B cell (primary cell): ENCODE results near the gene FERMT3. TPM values are rescaled to one million over a fixed set of nuclear protein-coding genes. Genes with fewer than 3 reads are reported as not detected.

Source experiments
- ATAC-seq: fragments of 200-7000 bp; cut with Tn5 transposase; one replicate; pipeline ENCODE4 v1.10.0; 2021; ENCODE audit warnings: low read depth, mild to moderate bottlenecking, moderate number of reproducible peaks, moderate library complexity
- CTCF ChIA-PET: fragments of 350-600 bp; sonication (Branson Sonifier 250); formaldehyde crosslinking; loops from one replicate; lab custom pipeline; 2021; ENCODE audit warnings: antibody characterized with exemption, inconsistent platforms; lab: Charles Lee
- POLR2A ChIA-PET: fragments of 350-600 bp; sonication (Branson Sonifier 250); formaldehyde crosslinking; loops from one replicate; lab custom pipeline; 2021; ENCODE audit warnings: antibody characterized with exemption; lab: Charles Lee
- DNase-seq: peaks from one replicate; pipeline ENCODE4 v3.0.0; 2013
- H2AFZ ChIP-seq: 2 replicates; pipeline ENCODE4 v1.6.1; 2012; ENCODE audit warnings: mild to moderate bottlenecking, low read depth, low read length; ENCODE audit not compliant: insufficient read depth, poor library complexity, severe bottlenecking
- H3K27ac ChIP-seq, 2 donors: 1 replicate in 1 of 2; 2 replicates in 1 of 2; pipeline ENCODE4 v1.5.1; 2012 to 2013; ENCODE audit warnings: low read length in 2 of 2, mild to moderate bottlenecking in 2 of 2, moderate library complexity in 1 of 2
- H3K27me3 ChIP-seq, 4 experiments: fragments of 200-600 bp in 1 of 4; sonication (generic) in 1 of 4; replicated peaks in 1 of 4; 1 replicate in 2 of 4; 2 replicates in 2 of 4; pipeline versions ENCODE4 v1.6.1 to v1.7.0; 2013 to 2016; ENCODE audit warnings: low read length in 3 of 4, mild to moderate bottlenecking in 2 of 4, mixed read lengths in 1 of 4, moderate library complexity in 1 of 4; ENCODE audit not compliant: insufficient read depth in 4 of 4, control insufficient read depth in 3 of 4; ENCODE audit errors: control extremely low read depth in 1 of 4
- H3K36me3 ChIP-seq, 2 experiments: replicated peaks in 1 of 2; 1 replicate in 1 of 2; 2 replicates in 1 of 2; pipeline versions ENCODE4 v1.6.1 to v1.7.1; 2013; ENCODE audit warnings: low read length in 1 of 2; ENCODE audit not compliant: insufficient read depth in 2 of 2, control insufficient read depth in 1 of 2; ENCODE audit errors: control extremely low read depth in 1 of 2, extremely low read depth in 1 of 2
- H3K4me1 ChIP-seq, 2 donors: fragments of 200-600 bp in 1 of 2; sonication (generic) in 1 of 2; 1 replicate in 1 of 2; 2 replicates in 1 of 2; pipeline versions ENCODE4 v1.5.1 to v1.6.1; 2013 to 2017; ENCODE audit warnings: low read length in 2 of 2; ENCODE audit not compliant: control insufficient read depth in 2 of 2, insufficient read depth in 2 of 2
- H3K4me2 ChIP-seq: replicated peaks from 2 replicates; pipeline ENCODE3; 2012; ENCODE audit warnings: mild to moderate bottlenecking, low read depth, low read length; ENCODE audit not compliant: poor library complexity, severe bottlenecking
- H3K4me3 ChIP-seq, 5 experiments: fragments of 200-600 bp in 1 of 5; sonication (generic) in 1 of 5; 1 replicate in 3 of 5; 2 replicates in 2 of 5; pipeline versions ENCODE4 v1.5.1 to v1.7.0; 2011 to 2016; ENCODE audit warnings: low read length in 4 of 5, mild to moderate bottlenecking in 4 of 5, low read depth in 2 of 5, control low read depth in 1 of 5, moderate library complexity in 1 of 5; ENCODE audit not compliant: insufficient read depth in 1 of 5; ENCODE audit errors: control extremely low read depth in 1 of 5, extremely low read depth in 1 of 5
- H3K79me2 ChIP-seq: fragments of 200-600 bp; sonication (generic); one replicate; pipeline ENCODE4 v1.6.0; 2016; ENCODE audit warnings: low read length; ENCODE audit not compliant: control insufficient read depth, insufficient read depth
- H3K9ac ChIP-seq: fragments of 200-600 bp; sonication (generic); 2 replicates; pipeline ENCODE4 v1.6.1; 2017; ENCODE audit warnings: mild to moderate bottlenecking, low read length, moderate library complexity
- H3K9me3 ChIP-seq, 3 donors: one replicate each; pipeline versions ENCODE4 v1.6.1 to v1.7.1; 2013; ENCODE audit warnings: low read length in 2 of 3; ENCODE audit not compliant: control insufficient read depth in 2 of 3, insufficient read depth in 1 of 3; ENCODE audit errors: control extremely low read depth in 1 of 3
- H4K20me1 ChIP-seq: 2 replicates; pipeline ENCODE4 v1.6.0; 2012; ENCODE audit warnings: mild to moderate bottlenecking, low read length; ENCODE audit not compliant: insufficient read depth, control insufficient read depth, poor library complexity, severe bottlenecking
- H3K27ac Mint-ChIP-seq: one replicate; pipeline ENCODE4 v1.8.0; 2021; ENCODE audit warnings: mixed read lengths
- H3K27me3 Mint-ChIP-seq: one replicate; pipeline ENCODE4 v1.8.0; 2021; ENCODE audit warnings: mixed read lengths
- H3K4me1 Mint-ChIP-seq: one replicate; pipeline ENCODE4 v1.8.0; 2021; ENCODE audit warnings: mixed read lengths
- H3K4me3 Mint-ChIP-seq: one replicate; pipeline ENCODE4 v1.8.0; 2021; ENCODE audit warnings: mixed read lengths
- H3K9me3 Mint-ChIP-seq: one replicate; pipeline ENCODE4 v1.8.0; 2022; ENCODE audit warnings: mixed read lengths; ENCODE audit not compliant: insufficient read depth
- EZH2 ChIP-seq: IDR thresholded peaks from 2 replicates; pipeline ENCODE4 v1.6.1; 2012; ENCODE audit warnings: borderline replicate concordance, low read depth, mild to moderate bottlenecking, moderate library complexity, low read length; ENCODE audit not compliant: insufficient read depth, poor library complexity, severe bottlenecking
- WGBS: methylation state at CpG from one replicate; pipeline ENCODE4 v1.1.5; 2013; ENCODE audit warnings: missing lambda C conversion rate; ENCODE audit not compliant: insufficient coverage; 5-methylcytosine and 5-hydroxymethylcytosine counted together
- intact Hi-C: fragments of 100-400 bp; cut with micrococcal nuclease; formaldehyde crosslinking; loops from one replicate; pipeline ENCODE4 v1.10.0; 2022
- polyA plus RNA-seq: library from polyadenylated mRNA; depleted of rRNA; stranded (reverse); fragments of >200 nt; gene quantifications from 2 replicates; pipeline ENCODE4 v1.2.3, GENCODE V29; 2012
- total RNA-seq, 2 donors: library from RNA; stranded (reverse); fragments of 120-200 nt in 1 of 2; gene quantifications; 1 replicate in 1 of 2; 2 replicates in 1 of 2; pipeline versions ENCODE4 v1.2.3 to v1.2.4, GENCODE V29; 2013 to 2022
- TF ChIP-seq, protein P1 (sequence below): fragments of 200-600 bp; IDR thresholded peaks from one replicate; pipeline ENCODE4 v1.8.0; 2022; ENCODE audit warnings: antibody characterized with exemption, mild to moderate bottlenecking

FERMT3 gene
- total and polyA plus RNA-seq, 2 donors (not counting 1 experiment from before 2014, with no cell fraction given): 96.2 to 170 TPM

GRCh38 chr11:64196626-64197025, 9.9 kb upstream of the FERMT3 start:
- no peak overlapping the region for H2AFZ ChIP-seq
- H3K36me3 ChIP-seq: peaks cover 13 to 84% of the 10 kb centered on the region in 2 experiments
- no peak for ATAC-seq
- Mint-ChIP-seq H3K27me3 (no peaks in the 10 kb centered on the region), H3K27ac (no peak overlapping the region), H3K4me3 (no peak overlapping the region), H3K4me1 (peaks cover 8% of the 10 kb centered on the region), H3K9me3 (no peaks in the 10 kb centered on the region)
- H3K27me3 ChIP-seq: no peaks in the 10 kb centered on the region
- no peak overlapping the region for H3K4me2 ChIP-seq
- H3K27ac ChIP-seq: no peak overlapping the region
- TF ChIP-seq, protein P1, sequence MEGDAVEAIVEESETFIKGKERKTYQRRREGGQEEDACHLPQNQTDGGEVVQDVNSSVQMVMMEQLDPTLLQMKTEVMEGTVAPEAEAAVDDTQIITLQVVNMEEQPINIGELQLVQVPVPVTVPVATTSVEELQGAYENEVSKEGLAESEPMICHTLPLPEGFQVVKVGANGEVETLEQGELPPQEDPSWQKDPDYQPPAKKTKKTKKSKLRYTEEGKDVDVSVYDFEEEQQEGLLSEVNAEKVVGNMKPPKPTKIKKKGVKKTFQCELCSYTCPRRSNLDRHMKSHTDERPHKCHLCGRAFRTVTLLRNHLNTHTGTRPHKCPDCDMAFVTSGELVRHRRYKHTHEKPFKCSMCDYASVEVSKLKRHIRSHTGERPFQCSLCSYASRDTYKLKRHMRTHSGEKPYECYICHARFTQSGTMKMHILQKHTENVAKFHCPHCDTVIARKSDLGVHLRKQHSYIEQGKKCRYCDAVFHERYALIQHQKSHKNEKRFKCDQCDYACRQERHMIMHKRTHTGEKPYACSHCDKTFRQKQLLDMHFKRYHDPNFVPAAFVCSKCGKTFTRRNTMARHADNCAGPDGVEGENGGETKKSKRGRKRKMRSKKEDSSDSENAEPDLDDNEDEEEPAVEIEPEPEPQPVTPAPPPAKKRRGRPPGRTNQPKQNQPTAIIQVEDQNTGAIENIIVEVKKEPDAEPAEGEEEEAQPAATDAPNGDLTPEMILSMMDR: no peak
- no peak for TF ChIP-seq EZH2
- H3K9me3 ChIP-seq: no peaks in the 10 kb centered on the region
- intact Hi-C loops: no loop called here
- DNase-seq: no peak
- 98% methylated on average over 6 of the region's 9 CpGs for WGBS
- H3K4me3 ChIP-seq: no peak overlapping the region
- peaks cover 4 to 6% of the 10 kb centered on the region in 2 donors for H3K4me1 ChIP-seq
- no peak overlapping the region for H3K9ac ChIP-seq
- peaks cover 37% of the 10 kb centered on the region for H4K20me1 ChIP-seq
- ChIA-PET POLR2A (interaction anchor here (0.6 kb wide), 1 partner anchor 33 kb away, joined by 3 read pairs; no protein-coding TSS in a partner anchor), CTCF (interaction anchor here (0.6 to 3.2 kb wide), 5 partner anchors 8 to 317 kb away, joined by 3 to 12 read pairs (median 4); no protein-coding TSS in a partner anchor)
- peaks cover 8% of the 10 kb centered on the region for H3K79me2 ChIP-seq

DNA sequence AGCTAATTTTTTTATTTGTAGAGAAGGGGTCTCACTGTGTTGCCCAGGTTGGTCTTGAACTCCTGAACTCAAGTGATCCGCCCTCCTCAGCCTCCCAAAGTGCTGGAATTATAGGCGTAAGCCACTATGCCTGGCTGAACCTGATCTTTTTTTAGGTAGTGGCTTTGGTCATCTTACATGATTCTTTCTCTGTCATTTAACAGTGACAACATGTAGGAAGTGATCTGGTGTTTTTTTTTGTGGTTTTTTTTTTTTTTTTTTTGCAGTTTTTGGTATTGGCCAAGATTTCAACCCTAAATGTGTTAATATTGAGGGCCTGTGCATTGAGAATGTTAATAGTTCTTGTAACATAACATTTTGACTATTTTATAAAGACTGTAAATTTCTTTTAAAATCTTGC, 8.0 kb upstream of the FERMT3 start:
- intact Hi-C loops: no loop called here
- H4K20me1 ChIP-seq: peaks cover 23% of the 10 kb centered on the region
- H3K36me3 ChIP-seq: peaks cover 10 to 85% of the 10 kb centered on the region in 2 experiments
- Mint-ChIP-seq H3K9me3 (no peaks in the 10 kb centered on the region), H3K27ac (no peak overlapping the region), H3K4me3 (no peak overlapping the region), H3K4me1 (no peaks in the 10 kb centered on the region), H3K27me3 (no peaks in the 10 kb centered on the region)
- H3K4me2 ChIP-seq: no peak overlapping the region
- no peaks in the 10 kb centered on the region for H3K27me3 ChIP-seq
- no CpG with 5 or more reads among the region's 2 CpGs for WGBS
- ChIA-PET CTCF (no interaction called here), POLR2A (interaction anchor here (0.6 kb wide), 1 partner anchor 429 kb away, joined by 3 read pairs; no protein-coding TSS in a partner anchor)
- H3K9me3 ChIP-seq: no peaks in the 10 kb centered on the region
- no peaks in the 10 kb centered on the region for H3K4me1 ChIP-seq
- H3K27ac ChIP-seq: no peak overlapping the region
- H3K79me2 ChIP-seq: peaks cover 8% of the 10 kb centered on the region
- no peak overlapping the region for H3K4me3 ChIP-seq
- DNase-seq (no peak), ATAC-seq (no peak)
- TF ChIP-seq EZH2: no peak
- TF ChIP-seq, protein P1: no peak
- H3K9ac ChIP-seq: no peak overlapping the region
- H2AFZ ChIP-seq: no peak overlapping the region
